ENCODE results near the gene HEY2.

The HEY2 gene

DNA sequence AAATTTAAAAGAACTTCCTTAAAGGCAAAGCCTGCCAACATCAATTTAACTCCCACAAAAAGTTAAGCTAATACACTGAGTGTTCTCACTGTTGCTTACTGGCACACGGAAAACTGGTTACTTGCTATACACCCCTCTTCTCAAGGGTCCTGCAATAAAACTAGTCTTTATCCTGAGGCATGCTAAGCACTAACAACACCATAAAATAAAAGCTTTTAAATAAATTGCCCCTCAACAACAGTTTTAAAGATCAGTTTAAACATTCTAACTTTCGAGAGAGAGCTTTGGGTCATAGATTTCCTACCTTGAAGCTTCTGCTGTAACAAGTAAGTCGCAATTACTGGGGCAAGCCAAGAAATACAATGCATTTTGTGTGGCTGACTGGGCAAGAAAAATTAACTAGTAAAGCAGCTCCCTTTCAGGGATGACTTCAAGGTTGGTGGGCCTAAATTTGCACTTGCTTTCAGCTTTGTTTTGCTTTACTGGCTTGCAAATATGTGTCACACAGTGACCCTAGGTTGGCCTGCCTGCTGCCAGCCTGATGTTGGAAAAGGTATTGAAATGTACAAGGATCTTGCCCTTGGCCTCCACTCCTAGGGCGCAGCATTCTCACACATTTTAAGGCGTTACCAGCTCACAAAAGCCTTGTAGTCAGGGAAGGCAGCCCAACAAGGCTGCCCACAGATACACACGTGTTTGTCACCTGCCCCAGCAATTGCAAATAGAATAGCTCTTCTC is 4.0 kb upstream of the HEY2 start:
- DNase-seq, result no peak

DNA sequence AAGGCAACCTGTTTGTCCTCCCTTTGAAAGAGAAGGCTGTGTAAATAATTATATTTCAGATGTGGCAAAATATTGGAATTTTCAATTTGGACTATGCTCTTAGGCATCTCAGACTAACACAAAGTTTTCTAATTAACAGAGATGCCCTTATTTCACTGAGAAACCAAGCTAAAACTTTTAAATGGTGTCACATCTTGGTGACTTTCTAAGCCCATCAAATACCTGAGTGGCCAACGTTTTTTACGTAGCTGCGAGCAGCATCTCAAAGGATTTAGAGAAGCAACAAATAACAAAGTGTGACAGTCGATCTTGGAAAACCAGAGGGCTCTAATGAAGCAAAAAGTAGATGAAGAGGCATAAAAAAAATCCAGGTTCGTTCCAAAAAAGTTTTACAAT is 3.4 kb upstream of the HEY2 start:
- DNase-seq, result no peak

DNA sequence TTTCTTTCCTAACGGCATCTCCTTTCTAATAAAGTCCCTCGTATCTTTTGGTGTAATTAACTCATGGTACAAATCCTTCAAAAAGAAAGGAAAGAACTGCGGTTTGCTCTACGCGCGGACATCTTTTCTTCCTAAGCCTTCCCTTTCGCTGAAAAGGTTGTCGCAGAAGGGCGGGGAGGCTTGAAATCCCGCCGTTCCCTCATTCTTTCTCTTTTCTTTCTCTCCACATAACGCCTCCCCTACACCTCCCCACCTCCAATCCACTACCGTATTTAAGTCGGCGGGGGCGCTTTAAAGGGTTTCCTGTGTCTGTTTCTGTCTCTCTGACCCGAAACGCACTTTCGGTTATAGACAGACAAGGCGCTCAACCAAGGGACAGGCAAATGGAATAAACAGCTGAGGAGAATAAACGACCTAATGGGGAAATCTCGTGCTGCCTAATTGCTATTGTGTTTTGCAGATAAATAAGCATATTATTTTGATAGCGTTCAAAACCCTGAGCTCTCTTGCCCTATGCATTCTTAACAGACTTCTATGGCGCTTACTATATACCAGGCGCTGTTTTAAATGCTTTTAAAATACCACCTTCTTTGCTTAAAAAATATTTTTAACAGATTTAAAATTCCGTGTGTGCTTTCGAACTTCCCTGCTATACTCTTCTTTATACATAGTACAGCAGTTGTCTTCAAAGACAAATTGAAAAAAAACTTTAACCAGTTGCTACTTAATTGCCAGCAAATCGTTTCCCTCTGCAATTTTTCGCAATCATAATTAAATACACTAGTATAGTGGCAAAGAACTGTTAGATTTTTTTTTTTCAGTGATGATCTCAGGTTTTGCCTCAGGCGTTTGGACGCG is 2.5 kb upstream of the HEY2 start:
- DNase-seq, result peak; percentile 68

DNA sequence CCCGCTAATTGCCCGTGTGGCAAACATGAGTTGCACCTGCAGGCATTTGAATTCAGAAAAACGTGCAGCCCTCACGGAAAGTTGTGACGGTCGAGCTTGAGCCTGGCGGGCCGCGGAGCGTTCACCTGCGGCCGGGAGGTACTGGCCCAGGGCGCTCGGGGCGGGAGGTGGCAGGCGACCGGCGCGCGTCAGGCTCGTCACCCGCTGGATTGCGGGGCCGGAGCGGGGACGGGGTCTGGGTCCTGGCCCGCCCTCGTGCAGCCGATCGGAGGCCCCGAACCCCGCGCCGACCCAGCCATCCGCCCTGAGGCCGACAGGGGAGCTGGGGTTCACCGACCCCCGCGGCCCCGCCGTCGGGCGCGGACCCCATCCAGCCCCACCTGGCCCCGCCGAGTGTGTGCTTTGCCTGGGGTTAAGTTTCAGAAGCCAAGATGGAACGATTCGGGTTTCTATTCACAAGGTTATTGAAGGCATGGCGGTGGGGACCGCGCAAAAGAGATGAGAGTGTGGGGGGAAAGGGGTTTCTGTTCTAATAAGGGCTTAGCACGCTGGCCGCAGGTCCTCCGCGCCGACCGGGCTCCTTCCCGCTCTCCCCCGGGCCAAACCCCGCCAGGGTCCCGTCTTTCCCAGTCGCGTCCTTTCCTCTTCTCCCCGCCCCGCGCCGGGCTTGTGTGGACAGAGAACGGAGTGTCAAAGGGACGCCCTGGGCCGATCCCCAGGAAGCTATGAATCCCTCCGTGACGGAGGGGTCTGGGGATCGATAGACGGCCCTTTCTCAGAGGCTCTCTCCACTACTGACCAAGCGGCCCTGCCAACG is 1.6 kb upstream of the HEY2 start:
- peak; percentile 57 for DNase-seq

GRCh38 chr6:125748406-125749172 is 843 bp upstream of the HEY2 start:
- peak; percentile 35 for DNase-seq

DNA sequence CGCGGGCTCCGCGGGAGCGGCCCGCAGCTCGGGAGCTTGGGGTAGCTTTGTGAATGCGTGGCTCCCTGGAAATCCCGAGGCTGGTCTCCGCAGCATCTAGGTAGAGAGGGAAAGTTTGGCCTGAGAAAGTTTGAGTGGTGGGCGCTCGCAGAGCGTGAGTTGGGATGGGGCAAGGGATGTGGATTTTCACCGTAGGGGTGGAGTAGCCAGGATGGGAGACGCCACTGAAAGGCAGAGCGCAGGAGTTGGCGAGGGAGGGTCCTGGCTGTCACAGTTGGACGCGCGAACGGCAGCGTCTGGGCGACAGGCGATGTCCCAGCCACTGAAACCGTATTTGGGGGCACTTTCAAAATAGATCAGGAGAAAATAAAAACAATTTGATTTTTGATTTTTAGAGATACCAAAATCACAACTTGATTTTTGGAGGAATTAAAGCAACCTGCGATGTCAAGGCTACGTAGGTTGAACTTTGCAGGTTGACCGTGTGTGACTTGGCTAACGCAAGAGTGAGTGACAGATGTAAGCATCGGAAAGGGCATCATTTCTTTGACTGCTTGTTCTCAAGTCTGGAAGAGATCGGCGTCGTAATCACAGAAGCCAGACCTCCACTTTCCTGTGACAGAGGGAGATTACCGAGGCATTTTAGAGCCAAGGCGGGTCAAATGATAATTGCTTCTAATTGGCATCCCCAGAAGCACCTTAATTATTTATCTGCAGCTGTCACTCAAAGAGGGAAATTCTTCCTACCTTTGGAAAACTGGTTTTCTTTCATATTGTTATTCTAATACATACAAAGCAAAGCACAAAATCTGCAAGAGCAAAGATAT is 646 bp downstream of the HEY2 start:
- DNase-seq, result peak; percentile 33

GRCh38 chr6:125750692-125751333 is 1.4 kb downstream of the HEY2 start:
- DNase-seq, result no peak

GRCh38 chr6:125751334-125751916 is 2.0 kb downstream of the HEY2 start:
- DNase-seq, result no peak

- DNase-seq, result no peak
Observed at GRCh38 chr6:125752773-125753172, 3.3 kb downstream of the HEY2 start.

DNA sequence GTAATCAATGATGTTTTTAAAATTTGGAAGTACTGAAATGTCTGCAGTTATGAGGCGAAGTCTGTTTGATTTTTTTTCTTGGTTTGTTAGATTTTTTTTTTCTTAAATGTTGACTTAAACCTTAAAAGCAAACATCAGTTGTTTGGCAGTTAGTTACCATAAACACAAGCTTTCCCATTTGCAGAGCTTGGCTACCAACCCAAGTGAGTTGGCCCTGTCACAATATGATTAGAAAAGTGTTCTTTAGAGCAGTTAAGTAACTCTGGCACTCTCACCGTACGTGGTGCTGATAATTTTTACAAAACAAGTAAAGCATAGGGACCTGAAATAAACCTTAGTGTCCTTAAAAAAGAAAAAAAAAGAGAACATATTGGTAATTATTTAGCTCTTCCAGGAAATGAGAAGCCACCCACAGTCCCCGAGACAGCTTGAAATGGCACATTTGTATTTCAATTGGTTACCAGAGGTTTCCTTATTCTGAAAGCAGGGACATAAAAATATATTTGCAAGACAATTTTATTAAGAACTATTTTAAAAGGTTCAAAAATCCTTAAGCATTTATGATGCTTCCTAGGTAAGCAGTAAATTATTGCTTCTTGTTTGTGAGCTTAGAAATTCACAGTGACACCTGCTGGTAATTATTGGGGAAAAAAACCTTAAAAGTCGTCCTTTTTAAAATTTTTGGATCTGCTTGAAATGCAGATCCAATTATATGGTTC is 3.9 kb downstream of the HEY2 start:
- no peak for DNase-seq

GRCh38 chr6:125753937-125754259 is 4.5 kb downstream of the HEY2 start:
- no peak for DNase-seq

GRCh38 chr6:125754566-125754965 is 5.1 kb downstream of the HEY2 start:
- no peak for DNase-seq

- no peak for DNase-seq
Observed at GRCh38 chr6:125759184-125759902, 9.9 kb downstream of the HEY2 start.

DNA sequence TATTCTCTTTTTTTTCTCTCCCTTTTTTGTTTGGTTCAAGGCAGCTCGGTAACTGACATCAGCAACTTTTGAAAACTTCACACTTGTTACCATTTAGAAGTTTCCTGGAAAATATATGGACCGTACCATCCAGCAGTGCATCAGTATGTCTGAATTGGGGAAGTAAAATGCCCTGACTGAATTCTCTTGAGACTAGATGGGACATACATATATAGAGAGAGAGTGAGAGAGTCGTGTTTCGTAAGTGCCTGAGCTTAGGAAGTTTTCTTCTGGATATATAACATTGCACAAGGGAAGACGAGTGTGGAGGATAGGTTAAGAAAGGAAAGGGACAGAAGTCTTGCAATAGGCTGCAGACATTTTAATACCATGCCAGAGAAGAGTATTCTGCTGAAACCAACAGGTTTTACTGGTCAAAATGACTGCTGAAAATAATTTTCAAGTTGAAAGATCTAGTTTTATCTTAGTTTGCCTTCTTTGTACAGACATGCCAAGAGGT is 10.6 kb downstream of the HEY2 start:
- no peak for DNase-seq

DNA sequence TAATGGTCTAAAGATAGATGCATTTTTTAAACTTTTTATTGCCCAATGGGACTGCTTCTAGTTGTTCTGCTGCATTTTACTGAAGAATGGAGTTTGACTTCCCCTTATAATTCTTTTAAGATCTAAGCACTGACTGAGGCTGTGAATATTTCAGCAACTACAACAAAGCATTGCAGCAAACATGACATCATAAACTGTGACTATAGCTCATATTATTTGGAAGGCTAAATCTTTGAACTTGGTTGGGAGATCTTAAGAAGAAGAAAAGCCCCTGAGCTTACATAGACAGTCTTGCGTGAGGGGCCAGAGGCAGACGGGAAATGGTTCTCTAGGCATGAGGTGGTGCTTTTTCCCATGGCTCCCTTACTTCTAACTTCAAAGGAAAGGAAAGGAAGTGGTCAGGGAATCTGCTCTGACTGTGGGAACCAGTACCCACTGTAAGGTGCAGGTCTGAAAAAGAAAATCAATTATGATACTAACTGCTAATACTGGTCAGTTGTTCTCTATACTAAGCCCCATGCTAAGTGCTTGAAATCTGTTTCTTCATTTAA is 14.8 kb downstream of the HEY2 start:
- DNase-seq, result no peak

- no peak for DNase-seq
Observed at GRCh38 chr6:125765944-125766343, 16.5 kb downstream of the HEY2 start.

DNA sequence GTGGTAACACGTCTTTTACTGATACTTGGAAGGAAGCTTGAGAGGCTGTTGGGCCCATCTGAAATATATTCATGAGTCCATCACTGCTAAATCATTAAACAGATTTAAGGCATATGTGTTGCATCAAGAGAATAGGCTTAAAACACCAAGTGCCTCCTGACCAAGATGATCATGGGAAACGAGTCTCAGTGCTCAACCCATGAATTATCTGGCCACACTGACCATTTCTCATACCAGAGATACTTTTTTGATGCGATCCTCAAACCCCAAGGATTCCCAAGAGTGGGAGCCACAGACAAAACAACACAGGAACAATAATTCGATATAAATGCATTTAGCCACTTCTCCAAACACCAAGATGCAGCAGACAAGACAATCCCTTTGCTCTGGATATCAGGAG is 17.2 kb downstream of the HEY2 start:
- DNase-seq, result peak; percentile 36

- DNase-seq, result no peak
Observed at GRCh38 chr6:125769147-125769783, 19.8 kb downstream of the HEY2 start.

Measured in left hindlimb (tissue), 1 donor.